HCT116 (cell line): ENCODE results near the gene ZZZ3. TPM values are rescaled to one million over a fixed set of nuclear protein-coding genes. Genes with fewer than 3 reads are reported as not detected.

Experiments
- ATAC-seq: fragments of 200-7000 bp; cut with Tn5 transposase; 2 replicates; pipeline ENCODE4 v1.9.1; 2020; ENCODE audit warnings: mild to moderate bottlenecking, moderate library complexity
- BruUV-seq: library from RNA; stranded (reverse); fragments of 400-500 nt; replicated peaks from 2 replicates; lab custom pipeline; 2021; lab: Mats Ljungman, UMichigan
- CTCF ChIA-PET: fragments of 300-600 bp; sonication (Branson Sonifier 250); formaldehyde crosslinking; loops from one replicate; lab custom pipeline; 2021; ENCODE audit warnings: antibody characterized with exemption; lab: Charles Lee
- POLR2A ChIA-PET: fragments of 300-600, 350-600 bp; sonication (Branson Sonifier 250); formaldehyde crosslinking; loops from one replicate; lab custom pipeline; 2021; ENCODE audit warnings: antibody characterized with exemption; lab: Charles Lee
- RAD21 ChIA-PET, 2 experiments: fragments of 300-600 bp; sonication (Branson Sonifier 250); formaldehyde crosslinking; loops; one replicate each; lab custom pipeline; 2023; ENCODE audit warnings: low total read pairs in 2 of 2; ENCODE audit not compliant: uncharacterized antibody in 2 of 2, unreplicated experiment in 2 of 2, low non-redundant PET in 1 of 2; lab: Charles Lee
- DNase-seq: peaks from one replicate; pipeline ENCODE4 v3.0.0-alpha.2; 2010; ENCODE audit warnings: low read depth, low spot score
- H2AFZ ChIP-seq: fragments of 200-600 bp; shearing (Covaris generic), sonication (generic); 2 replicates; pipeline ENCODE4 v1.6.1; 2017; ENCODE audit warnings: low read depth, mixed run types, mixed read lengths, antibody characterized with exemption, low read length; ENCODE audit not compliant: poor library complexity, severe bottlenecking
- H3K27ac ChIP-seq: 2 replicates; pipeline ENCODE4 v1.5.1; 2012; ENCODE audit warnings: low read depth, low read length
- H3K27me3 ChIP-seq: fragments of 200-600 bp; sonication (generic); 2 replicates; pipeline ENCODE4 v1.6.1; 2016; ENCODE audit warnings: mixed run types, low read length, mixed read lengths; ENCODE audit not compliant: insufficient read depth
- H3K36me3 ChIP-seq, 2 experiments: fragments of 200-500 bp in 1 of 2; fragments of 200-600 bp in 1 of 2; sonication (Bioruptor generic) in 1 of 2; sonication (generic) in 1 of 2; 2 replicates each; pipeline versions ENCODE4 v1.5.1 to v1.6.1; 2014 to 2016; ENCODE audit warnings: low read length in 2 of 2, inconsistent platforms in 1 of 2, mixed read lengths in 1 of 2, mixed run types in 1 of 2; ENCODE audit not compliant: insufficient read depth in 2 of 2, control insufficient read depth in 1 of 2
- H3K4me1 ChIP-seq, 2 experiments: fragments of 200-600 bp in 1 of 2; sonication (generic) in 1 of 2; 2 replicates each; pipeline versions ENCODE4 v1.5.1 to v1.6.1; 2012 to 2017; ENCODE audit warnings: low read length in 2 of 2, inconsistent platforms in 1 of 2, mild to moderate bottlenecking in 1 of 2, mixed read lengths in 1 of 2, mixed run types in 1 of 2, moderate library complexity in 1 of 2; ENCODE audit not compliant: insufficient read depth in 2 of 2, control insufficient read depth in 1 of 2
- H3K4me2 ChIP-seq: fragments of 200-600 bp; sonication (generic); 2 replicates; pipeline ENCODE4 v1.6.1; 2017; ENCODE audit warnings: mixed run types, low read length, mixed read lengths
- H3K4me3 ChIP-seq, 2 experiments: fragments of 200-600 bp in 1 of 2; sonication (generic) in 1 of 2; replicated peaks in 1 of 2; 2 replicates each; pipeline ENCODE4 v1.5.1; 2011 to 2016; ENCODE audit warnings: low read length in 2 of 2, control low read depth in 1 of 2, low read depth in 1 of 2, mild to moderate bottlenecking in 1 of 2, mixed read lengths in 1 of 2, mixed run types in 1 of 2
- H3K79me2 ChIP-seq: fragments of 200-600 bp; sonication (generic); 2 replicates; pipeline ENCODE4 v1.6.1; 2017; ENCODE audit warnings: mild to moderate bottlenecking, mixed run types, low read length, moderate library complexity, mixed read lengths; ENCODE audit not compliant: insufficient read depth
- H3K9ac ChIP-seq: fragments of 200-600 bp; sonication (generic); 2 replicates; pipeline ENCODE4 v1.6.1; 2016; ENCODE audit warnings: low read length, mixed read lengths
- H3K9me2 ChIP-seq: fragments of 200-600 bp; sonication (generic), shearing (Covaris generic); 2 replicates; pipeline ENCODE4 v1.6.1; 2017; ENCODE audit warnings: mixed run types, mild to moderate bottlenecking, moderate library complexity; ENCODE audit not compliant: insufficient read depth
- H3K9me3 ChIP-seq, 2 experiments: fragments of 200-500 bp in 1 of 2; fragments of 200-600 bp in 1 of 2; sonication (Bioruptor generic) in 1 of 2; sonication (generic) in 1 of 2; 2 replicates each; pipeline ENCODE4 v1.6.1; 2014 to 2017; ENCODE audit warnings: low read length in 2 of 2, mixed read lengths in 2 of 2, inconsistent platforms in 1 of 2, low read depth in 1 of 2, mild to moderate bottlenecking in 1 of 2, mixed run types in 1 of 2, moderate library complexity in 1 of 2; ENCODE audit not compliant: control insufficient read depth in 1 of 2, insufficient read depth in 1 of 2
- H4K20me1 ChIP-seq: fragments of 200-600 bp; sonication (generic), shearing (Covaris generic); 2 replicates; pipeline ENCODE4 v1.6.1; 2017; ENCODE audit warnings: mixed run types, mild to moderate bottlenecking, moderate library complexity; ENCODE audit not compliant: insufficient read depth
- CBX3 ChIP-seq: IDR thresholded peaks from 2 replicates; pipeline ENCODE4 v1.6.1; 2012; ENCODE audit warnings: low read depth
- CTCF ChIP-seq, 3 experiments: fragments of 200-600 bp in 1 of 3; sonication (generic) in 1 of 3; IDR thresholded peaks in 2 of 3; conservative IDR thresholded peaks in 1 of 3; 2 replicates each; pipeline ENCODE4 v1.5.1; 2012 to 2017; ENCODE audit warnings: low read depth in 2 of 3, low read length in 2 of 3, antibody characterized with exemption in 1 of 3, borderline replicate concordance in 1 of 3, control low read depth in 1 of 3, mild to moderate bottlenecking in 1 of 3, mixed read lengths in 1 of 3, mixed run types in 1 of 3, moderate library complexity in 1 of 3; ENCODE audit not compliant: insufficient read depth in 1 of 3
- EZH2 ChIP-seq: fragments of 200-600 bp; sonication (generic); IDR thresholded peaks from 2 replicates; pipeline ENCODE4 v1.6.1; 2017; ENCODE audit warnings: antibody characterized with exemption, mixed run types
- EZH2phosphoT487 ChIP-seq: fragments of 200-600 bp; IDR thresholded peaks from 2 replicates; pipeline ENCODE4 v1.6.1; 2018; ENCODE audit warnings: antibody characterized with exemption, borderline replicate concordance
- JUND ChIP-seq: IDR thresholded peaks from 2 replicates; pipeline ENCODE4 v1.6.1; 2012
- POLR2A ChIP-seq: IDR thresholded peaks from 2 replicates; pipeline ENCODE4 v1.7.0; 2011; ENCODE audit warnings: borderline replicate concordance; ENCODE audit not compliant: insufficient read depth, insufficient read length; ENCODE audit errors: extremely low read depth
- POLR2AphosphoS5 ChIP-seq: IDR thresholded peaks from 2 replicates; pipeline ENCODE4 v1.6.1; 2011; ENCODE audit warnings: mild to moderate bottlenecking, low read depth, low read length, moderate library complexity
- RAD21 ChIP-seq: IDR thresholded peaks from 2 replicates; pipeline ENCODE4 v1.6.1; 2012; ENCODE audit warnings: low read depth, mild to moderate bottlenecking
- SP1 ChIP-seq: IDR thresholded peaks from 2 replicates; pipeline ENCODE4 v1.6.1; 2012; ENCODE audit warnings: low read depth
- SRF ChIP-seq: IDR thresholded peaks from 2 replicates; pipeline ENCODE4 v1.6.1; 2012; ENCODE audit warnings: low read depth
- TCF7L2 ChIP-seq: IDR thresholded peaks from 2 replicates; pipeline ENCODE4 v1.7.0; 2011; ENCODE audit warnings: borderline replicate concordance, inconsistent platforms; ENCODE audit not compliant: insufficient read depth, insufficient read length; ENCODE audit errors: extremely low read depth
- YY1 ChIP-seq: IDR thresholded peaks from 2 replicates; pipeline ENCODE4 v1.6.1; 2011; ENCODE audit warnings: low read length, low read depth, moderate library complexity, mild to moderate bottlenecking; ENCODE audit not compliant: insufficient replicate concordance; ENCODE audit errors: extremely low read depth
- ZFX ChIP-seq: fragments of 450-650 bp; IDR thresholded peaks from 2 replicates; pipeline ENCODE4 v1.6.1; 2017
- ZNF274 ChIP-seq: fragments of 200-500 bp; sonication (Bioruptor generic); IDR thresholded peaks from 2 replicates; pipeline ENCODE4 v1.6.1; 2014; ENCODE audit warnings: mild to moderate bottlenecking, low read depth, low read length, inconsistent platforms
- intact Hi-C: fragments of 100-400 bp; cut with micrococcal nuclease; formaldehyde crosslinking; loops from 2 replicates; pipeline ENCODE4 v1.10.0; 2022
- total RNA-seq: library from RNA; stranded (reverse); gene quantifications from one replicate; pipeline ENCODE4 v1.2.1, GENCODE V29; 2021; ENCODE audit not compliant: unreplicated experiment
- TF ChIP-seq, protein P1 (sequence below): IDR thresholded peaks from 2 replicates; pipeline ENCODE4 v1.6.1; 2012

ZZZ3 gene
- total RNA-seq, 1 experiment from 2014 or later, result 48.9 TPM

GRCh38 chr1:77655431-77655974 lies 27.0 kb downstream of the ZZZ3 start:
- DNase-seq, result no peak
- no peaks in the 10 kb centered on the region for H3K36me3 ChIP-seq
- H3K4me1 ChIP-seq, result 0 out of 4 replicates have a peak, but pooled peaks cover 0 to 4% of the 10 kb centered on the region in 2 experiments
- H2AFZ ChIP-seq, result no peak overlapping the region
- H3K4me2 ChIP-seq, result no peak overlapping the region
- H3K4me3 ChIP-seq, result no peak overlapping the region
- TF ChIP-seq, protein P1, sequence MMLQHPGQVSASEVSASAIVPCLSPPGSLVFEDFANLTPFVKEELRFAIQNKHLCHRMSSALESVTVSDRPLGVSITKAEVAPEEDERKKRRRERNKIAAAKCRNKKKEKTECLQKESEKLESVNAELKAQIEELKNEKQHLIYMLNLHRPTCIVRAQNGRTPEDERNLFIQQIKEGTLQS, result no peak
- TF ChIP-seq EZH2phosphoT487 (no peak), JUND (no peak), POLR2AphosphoS5 (no peak), ZFX (no peak), CBX3 (no peak), SRF (no peak), RAD21 (no peak), YY1 (no peak), TCF7L2 (no peak), EZH2 (no peak), POLR2A (no peak), CTCF (IDR thresholded peaks at IDR 0.05 in 2 of 3, conservative IDR thresholded peaks at IDR 0.05 in 1 of 3; ENCODE audit: borderline replicate concordance in 1 of 3, insufficient read depth in 1 of 3, low read depth in 2 of 3, low read length in 2 of 3) (no peak), ZNF274 (no peak), SP1 (no peak)
- TF ChIP-seq, all 23 proteins: peak for 0
- intact Hi-C loops, result no loop called here
- Histone ChIP-seq H3K79me2 (peaks cover 99% of the 10 kb centered on the region), H3K27ac (no peak overlapping the region), H3K9me2 (no peaks in the 10 kb centered on the region), H3K9ac (no peak overlapping the region), H4K20me1 (peaks cover 8% of the 10 kb centered on the region), H3K27me3 (no peaks in the 10 kb centered on the region), H3K9me3 (no peaks in the 10 kb centered on the region)
- RAD21 ChIA-PET, result no interaction called here
- CTCF ChIA-PET, result no interaction called here
- no peak for ATAC-seq
- POLR2A ChIA-PET, result no interaction called here
- BruUV-seq, result no TSS peak
